Transverse colon (tissue), 4 donors: ENCODE measurements around the gene GRID2IP.
"Not testable (repeated sequence)": the region's sequence is repeated elsewhere in the genome, so short reads cannot be mapped to it uniquely, and the experiment has no call there.

Experiments used
- CTCF ChIP-seq, 5 experiments: fragments of 200-600 bp in 3 of 5; fragments of 450-650 bp in 2 of 5; sonication (generic) in 3 of 5; IDR thresholded peaks; 1 replicate in 2 of 5; 2 replicates in 3 of 5; pipeline ENCODE4 v1.5.1; 2016 to 2017; ENCODE audit warnings: antibody characterized with exemption in 5 of 5, inconsistent platforms in 3 of 5, mild to moderate bottlenecking in 2 of 5, moderate library complexity in 1 of 5
- POLR2AphosphoS5 ChIP-seq, 3 donors: sonication (generic); formaldehyde crosslinking; IDR thresholded peaks; one replicate each; pipeline ENCODE4 v1.6.1; 2016; ENCODE audit warnings: antibody characterized with exemption in 3 of 3

- not testable (repeated sequence) for TF ChIP-seq POLR2AphosphoS5, CTCF (IDR thresholded peaks at IDR 0.05)
Observed at GRCh38 chr7:6449884-6450283, 101.4 kb downstream of the GRID2IP start.
